GM21526 (cell line): ENCODE measurements around the gene MAST1.
"Not testable (repeated sequence)": the region's sequence is repeated elsewhere in the genome, so short reads cannot be mapped to it uniquely, and the experiment has no call there.

Experiments
- ATAC-seq: cut with Tn5 transposase; IDR thresholded peaks from one replicate; pipeline ENCODE4 v1.9.1; 2021; ENCODE audit warnings: moderate library complexity; ENCODE audit not compliant: unreplicated experiment, low FRiP score

Gene MAST1

DNA sequence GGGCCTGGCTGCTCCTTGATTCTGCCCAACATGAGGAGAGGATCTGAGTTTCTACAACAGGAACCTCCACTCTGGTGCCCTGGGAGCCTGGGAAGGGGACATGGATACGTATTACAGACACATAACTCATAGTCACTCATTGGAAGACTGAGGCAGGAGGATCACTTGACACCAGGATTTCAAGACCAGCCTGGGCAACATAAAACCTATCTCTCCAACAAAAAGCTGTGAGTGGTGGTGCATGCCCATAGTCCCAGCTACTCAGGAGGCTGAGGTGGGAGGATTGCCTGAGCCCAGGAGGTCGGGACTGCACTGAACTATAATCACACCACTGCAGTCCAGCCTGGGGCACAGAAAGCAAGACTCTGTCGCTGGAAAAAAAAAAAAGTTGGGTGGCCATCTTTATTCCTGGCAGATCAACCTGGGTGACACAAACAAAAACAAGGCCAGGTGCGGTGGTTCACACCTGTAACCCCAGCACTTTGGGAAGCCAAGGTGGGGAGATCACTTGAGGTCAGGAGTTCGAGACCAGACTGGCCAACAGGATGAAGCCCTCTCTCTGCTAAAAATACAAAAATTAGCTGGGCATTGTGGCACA lies 49.8 kb downstream of the MAST1 start:
- no peak for ATAC-seq

GRCh38 chr19:12890299-12890786 lies 52.0 kb downstream of the MAST1 start:
- not testable (repeated sequence) for ATAC-seq

- ATAC-seq = peak; percentile 86
Observed at GRCh38 chr19:12890787-12891552, 52.7 kb downstream of the MAST1 start, which contains the start of gene GCDH. Gene GCDH, plus strand, starts transcription at chr19:12891160. Its CDS starts 145 bp downstream, at chr19:12891305.

- no peak for ATAC-seq
Observed at GRCh38 chr19:12891553-12892021, 53.3 kb downstream of the MAST1 start.

GRCh38 chr19:12893582-12893981 lies 55.3 kb downstream of the MAST1 start:
- ATAC-seq = no peak

DNA sequence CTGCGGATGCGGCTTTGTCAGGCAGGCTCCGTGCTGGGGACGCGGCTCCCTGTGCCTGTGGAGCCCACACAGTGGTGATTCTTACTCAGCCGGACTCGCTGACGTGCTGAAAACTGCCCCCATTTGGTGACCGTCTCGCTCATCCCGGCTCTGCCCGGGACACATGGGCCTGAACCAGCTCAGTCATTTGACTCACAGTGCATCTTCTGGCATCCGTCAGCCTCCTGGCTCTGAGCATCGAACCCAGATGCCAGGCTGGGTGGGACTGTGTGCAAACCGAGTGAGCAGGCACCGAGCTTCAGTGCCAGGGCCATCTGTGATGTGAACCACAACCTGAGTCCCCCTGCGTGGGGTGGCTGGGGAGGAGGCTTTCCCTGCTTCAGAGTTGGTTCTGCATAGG lies 58.1 kb downstream of the MAST1 start:
- no peak for ATAC-seq

GRCh38 chr19:12899891-12900518 lies 61.7 kb downstream of the MAST1 start:
- ATAC-seq = no peak

DNA sequence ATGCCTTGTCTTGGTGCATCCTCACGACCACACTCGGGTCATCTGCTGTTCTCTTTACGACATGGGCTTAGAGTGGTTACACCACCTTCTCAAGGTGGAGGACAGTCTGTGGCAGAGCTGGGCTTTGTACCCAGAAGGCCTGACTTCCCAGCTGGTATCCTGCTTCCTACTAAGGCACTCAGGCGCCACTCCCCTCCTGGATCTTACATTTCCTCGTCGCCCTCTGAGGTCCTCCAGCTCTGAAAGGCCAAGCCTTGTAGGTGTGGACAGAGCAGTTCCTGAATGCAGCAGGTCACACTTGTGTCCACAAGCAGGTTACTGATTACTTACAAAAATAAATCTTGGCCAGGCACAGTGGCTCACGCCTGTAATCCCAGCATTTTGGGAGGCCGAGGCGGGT lies 68.9 kb downstream of the MAST1 start:
- ATAC-seq = no peak

DNA sequence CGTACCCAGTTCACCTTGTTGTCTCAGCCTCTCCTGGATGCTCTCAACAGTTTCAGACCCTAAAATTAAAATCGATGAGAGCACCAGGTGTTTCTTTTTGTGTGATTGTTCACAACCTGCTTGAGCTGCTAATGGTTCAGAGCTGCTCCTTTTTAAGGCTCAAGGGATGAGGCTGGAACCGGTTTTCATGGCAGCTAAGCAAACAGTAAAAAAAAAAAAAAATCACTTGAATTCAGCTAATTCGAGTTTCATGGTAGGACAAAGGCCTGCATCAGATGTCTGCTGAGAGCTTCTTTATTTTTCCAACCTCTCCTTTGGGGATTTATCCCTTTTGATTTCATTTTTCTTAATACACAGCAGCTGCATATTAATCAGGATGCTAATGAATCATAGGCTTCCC lies 74.3 kb downstream of the MAST1 start:
- no peak for ATAC-seq

DNA sequence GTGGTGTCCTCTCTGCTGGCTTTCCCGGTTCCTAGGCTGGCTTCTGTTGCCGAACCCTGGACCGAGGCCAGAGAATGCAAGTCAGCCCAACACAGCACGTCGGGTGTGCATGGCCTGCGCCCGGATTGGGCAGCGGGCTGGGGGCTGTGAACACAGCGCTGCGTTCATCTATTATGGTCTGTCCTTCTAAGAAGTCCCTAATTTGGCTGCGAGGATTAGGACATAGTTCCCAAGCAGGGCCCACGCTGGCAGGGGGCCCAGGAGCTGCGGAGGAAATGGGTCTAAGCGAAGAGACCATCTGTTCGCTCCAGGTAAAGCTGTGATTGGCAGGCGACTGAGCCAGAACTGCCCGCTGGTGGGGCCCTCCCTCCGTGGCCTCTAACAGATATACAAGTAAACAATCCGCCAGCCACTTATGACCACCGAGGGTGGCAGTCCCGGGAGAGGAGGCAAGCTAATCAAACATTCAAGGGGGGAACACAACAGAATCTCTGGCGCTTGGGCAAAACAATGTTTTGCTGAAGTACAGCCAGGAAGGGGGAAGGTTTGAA lies 74.8 kb downstream of the MAST1 start:
- no peak for ATAC-seq

DNA sequence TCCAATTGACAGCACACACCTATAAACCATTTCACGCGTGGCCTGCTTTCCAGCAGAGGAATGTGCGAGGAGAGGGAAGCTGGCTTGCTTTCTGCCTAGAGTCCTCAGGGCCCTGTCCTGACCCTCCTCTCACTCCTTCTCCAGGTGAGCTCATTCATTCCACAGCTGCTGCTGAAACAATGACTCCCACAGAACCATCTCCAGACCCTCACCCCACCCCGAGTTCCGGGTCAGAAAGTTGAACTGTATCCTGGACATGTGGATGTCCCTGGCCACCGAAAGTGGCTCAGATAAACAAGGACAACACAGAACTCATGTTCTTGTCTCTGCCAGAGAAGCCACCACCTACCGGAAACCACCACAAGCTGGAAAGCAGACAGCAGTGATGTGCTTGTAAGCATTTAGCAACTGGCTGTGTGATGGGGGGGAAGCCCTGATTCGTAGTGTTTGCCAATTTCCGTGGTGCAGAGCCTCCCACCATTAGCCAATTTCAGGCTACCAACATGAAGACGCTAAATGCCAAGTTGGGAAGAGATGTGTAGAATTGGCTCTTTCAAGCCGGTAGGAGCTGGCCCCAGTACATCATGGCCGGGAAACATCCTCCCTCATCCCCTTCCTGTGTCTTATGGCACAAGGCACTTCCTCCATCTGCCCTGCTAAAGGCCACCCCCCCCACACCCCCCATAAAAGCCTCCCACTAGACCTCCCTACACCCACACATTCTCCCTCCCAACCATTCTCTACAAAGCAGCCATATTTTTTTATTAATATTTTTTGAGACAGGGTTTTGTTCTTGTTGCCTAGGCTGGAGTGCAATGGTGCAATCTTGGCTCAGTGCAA lies 75.8 kb downstream of the MAST1 start:
- ATAC-seq = no peak

DNA sequence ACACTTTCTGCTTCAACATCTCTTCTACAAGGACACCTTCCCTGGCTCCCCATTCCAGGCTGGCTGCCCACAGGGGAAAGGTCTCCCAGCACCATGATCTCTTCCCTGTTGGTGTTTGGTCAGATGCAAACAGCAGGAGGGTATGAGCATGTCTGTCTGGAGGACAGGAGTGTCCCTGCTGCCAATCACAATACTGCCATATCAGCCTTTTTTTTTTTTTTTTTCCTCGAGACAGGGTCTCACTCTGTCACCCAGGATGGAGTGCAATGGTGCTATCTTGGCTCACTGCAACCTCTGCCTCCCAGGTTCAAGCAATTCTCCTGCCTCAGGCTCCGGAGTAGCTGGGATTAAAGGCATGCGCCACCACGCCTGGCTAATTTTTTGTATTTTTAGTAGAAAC lies 77.5 kb downstream of the MAST1 start:
- ATAC-seq = not testable (repeated sequence)

DNA sequence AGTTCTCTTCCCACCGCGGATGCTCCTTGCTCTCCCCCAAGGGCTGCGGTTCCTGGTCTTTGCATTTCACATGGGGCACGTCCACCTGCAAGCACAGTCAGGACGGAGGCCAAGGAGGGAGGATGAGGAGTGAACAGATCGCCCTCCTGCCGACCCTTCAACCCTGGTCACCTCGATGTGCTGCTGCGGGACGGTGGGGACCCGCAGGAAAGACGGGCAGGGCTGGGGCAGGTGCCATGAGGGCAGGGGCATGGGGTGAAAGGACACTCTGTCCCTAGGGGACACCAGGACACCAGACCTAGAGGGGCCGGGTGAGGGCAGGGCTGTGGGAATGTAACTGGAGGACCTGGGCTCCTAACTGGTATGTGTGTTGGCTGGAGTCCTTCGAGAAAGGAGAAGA lies 79.9 kb downstream of the MAST1 start:
- ATAC-seq = no peak

- no peak for ATAC-seq
Observed at GRCh38 chr19:12921047-12921446, 82.7 kb downstream of the MAST1 start.

DNA sequence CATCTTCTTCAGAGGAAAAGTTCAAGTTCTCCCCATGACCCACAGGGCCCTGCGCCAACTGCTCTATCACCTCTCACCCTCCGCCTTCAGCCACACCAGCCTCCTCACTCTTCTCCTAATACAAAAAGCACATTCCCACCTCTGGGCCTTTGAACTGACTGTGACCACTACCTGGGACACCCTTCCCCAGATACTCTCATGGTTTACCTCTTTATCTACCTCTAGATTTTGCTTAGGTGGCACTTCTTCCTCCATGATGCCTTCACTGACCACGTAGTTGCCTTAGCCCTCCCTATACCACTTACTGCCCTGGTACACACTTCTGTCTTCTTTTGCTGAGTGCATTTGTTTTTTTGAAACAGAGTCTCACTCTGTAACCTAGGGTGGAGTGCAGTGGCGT lies 84.6 kb downstream of the MAST1 start:
- ATAC-seq = no peak
